ENCODE measurements around the gene ZNF207. TPM values are rescaled to one million over a fixed set of nuclear protein-coding genes. Genes with fewer than 3 reads are reported as not detected.
"Not testable (repeated sequence)": the region's sequence is repeated elsewhere in the genome, so short reads cannot be mapped to it uniquely, and the experiment has no call there.

Gene ZNF207
- total and polyA plus RNA-seq, 2 experiments from 2014 or later = 171 to 240 TPM

DNA sequence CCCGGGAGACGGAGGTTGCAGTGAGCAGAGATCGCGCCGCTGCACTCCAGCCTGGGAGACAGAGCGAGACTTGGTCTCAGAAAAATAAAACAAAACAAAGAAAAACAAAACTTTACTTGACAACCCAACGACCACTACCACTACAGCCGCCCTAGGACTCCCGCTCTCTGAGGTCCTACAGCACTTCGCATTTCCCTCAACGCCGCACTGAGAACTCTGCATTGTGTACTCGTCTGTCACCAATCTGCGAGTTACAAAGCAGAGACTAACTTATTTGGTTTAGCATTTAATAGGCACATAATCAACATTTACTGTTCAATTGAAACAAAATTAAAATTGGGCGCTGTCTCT lies 479 bp upstream of the ZNF207 start:
- Histone ChIP-seq H2AFZ (peak overlapping the region; percentile 4; the same call in 1 of the 2 replicates), H3K9me2 (ENCODE audit: insufficient read depth) (no peaks in the 10 kb centered on the region), H3K27ac (ENCODE audit: low read depth) (peak overlapping the region; percentile 97), H3K4me2 (peak overlapping the region; percentile 84), H3K79me2 (replicated peaks; ENCODE audit: insufficient read depth) (peaks cover 45% of the 10 kb centered on the region), H3K27me3 (ENCODE audit: insufficient read depth) (no peaks in the 10 kb centered on the region), H3F3A (replicated peaks; ENCODE audit: low read depth) (peaks cover 7% of the 10 kb centered on the region; the same call in 1 of the 2 replicates), H3K4me1 (ENCODE audit: insufficient read depth) (peaks cover 11% of the 10 kb centered on the region), H3K4me3 (peak overlapping the region; percentile 89), H4K20me1 (replicated peaks; ENCODE audit: insufficient read depth) (peaks cover 33% of the 10 kb centered on the region), H3K36me3 (ENCODE audit: insufficient read depth) (peaks cover 23% of the 10 kb centered on the region; the same call in 1 of the 2 replicates)
- H3K27me3 Mint-ChIP-seq (ENCODE audit: insufficient read depth, low read depth, poor library complexity) = peaks cover 10% of the 10 kb centered on the region
- no peaks in the 10 kb centered on the region for H3K9me3 Mint-ChIP-seq
- H3K4me3 Mint-ChIP-seq = peak overlapping the region; percentile 99
- peaks cover 12% of the 10 kb centered on the region for H3K4me1 Mint-ChIP-seq
- DNase-seq (ENCODE audit: low spot score) (peak; percentile 27), ATAC-seq (peak; percentile 26)
- peak overlapping the region; percentile 100 for H3K27ac Mint-ChIP-seq
- no peak for TF ChIP-seq ZNF331 (CRISPR knock-in tag; IDR thresholded peaks at IDR 0.05; ENCODE audit: low read depth)
- TF ChIP-seq, protein P1, sequence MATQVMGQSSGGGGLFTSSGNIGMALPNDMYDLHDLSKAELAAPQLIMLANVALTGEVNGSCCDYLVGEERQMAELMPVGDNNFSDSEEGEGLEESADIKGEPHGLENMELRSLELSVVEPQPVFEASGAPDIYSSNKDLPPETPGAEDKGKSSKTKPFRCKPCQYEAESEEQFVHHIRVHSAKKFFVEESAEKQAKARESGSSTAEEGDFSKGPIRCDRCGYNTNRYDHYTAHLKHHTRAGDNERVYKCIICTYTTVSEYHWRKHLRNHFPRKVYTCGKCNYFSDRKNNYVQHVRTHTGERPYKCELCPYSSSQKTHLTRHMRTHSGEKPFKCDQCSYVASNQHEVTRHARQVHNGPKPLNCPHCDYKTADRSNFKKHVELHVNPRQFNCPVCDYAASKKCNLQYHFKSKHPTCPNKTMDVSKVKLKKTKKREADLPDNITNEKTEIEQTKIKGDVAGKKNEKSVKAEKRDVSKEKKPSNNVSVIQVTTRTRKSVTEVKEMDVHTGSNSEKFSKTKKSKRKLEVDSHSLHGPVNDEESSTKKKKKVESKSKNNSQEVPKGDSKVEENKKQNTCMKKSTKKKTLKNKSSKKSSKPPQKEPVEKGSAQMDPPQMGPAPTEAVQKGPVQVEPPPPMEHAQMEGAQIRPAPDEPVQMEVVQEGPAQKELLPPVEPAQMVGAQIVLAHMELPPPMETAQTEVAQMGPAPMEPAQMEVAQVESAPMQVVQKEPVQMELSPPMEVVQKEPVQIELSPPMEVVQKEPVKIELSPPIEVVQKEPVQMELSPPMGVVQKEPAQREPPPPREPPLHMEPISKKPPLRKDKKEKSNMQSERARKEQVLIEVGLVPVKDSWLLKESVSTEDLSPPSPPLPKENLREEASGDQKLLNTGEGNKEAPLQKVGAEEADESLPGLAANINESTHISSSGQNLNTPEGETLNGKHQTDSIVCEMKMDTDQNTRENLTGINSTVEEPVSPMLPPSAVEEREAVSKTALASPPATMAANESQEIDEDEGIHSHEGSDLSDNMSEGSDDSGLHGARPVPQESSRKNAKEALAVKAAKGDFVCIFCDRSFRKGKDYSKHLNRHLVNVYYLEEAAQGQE (IDR thresholded peaks at IDR 0.05; ENCODE audit: unreplicated experiment) = peak; percentile 0
- peaks cover 46% of the 10 kb centered on the region for H3K36me3 Mint-ChIP-seq (ENCODE audit: low read depth)

DNA sequence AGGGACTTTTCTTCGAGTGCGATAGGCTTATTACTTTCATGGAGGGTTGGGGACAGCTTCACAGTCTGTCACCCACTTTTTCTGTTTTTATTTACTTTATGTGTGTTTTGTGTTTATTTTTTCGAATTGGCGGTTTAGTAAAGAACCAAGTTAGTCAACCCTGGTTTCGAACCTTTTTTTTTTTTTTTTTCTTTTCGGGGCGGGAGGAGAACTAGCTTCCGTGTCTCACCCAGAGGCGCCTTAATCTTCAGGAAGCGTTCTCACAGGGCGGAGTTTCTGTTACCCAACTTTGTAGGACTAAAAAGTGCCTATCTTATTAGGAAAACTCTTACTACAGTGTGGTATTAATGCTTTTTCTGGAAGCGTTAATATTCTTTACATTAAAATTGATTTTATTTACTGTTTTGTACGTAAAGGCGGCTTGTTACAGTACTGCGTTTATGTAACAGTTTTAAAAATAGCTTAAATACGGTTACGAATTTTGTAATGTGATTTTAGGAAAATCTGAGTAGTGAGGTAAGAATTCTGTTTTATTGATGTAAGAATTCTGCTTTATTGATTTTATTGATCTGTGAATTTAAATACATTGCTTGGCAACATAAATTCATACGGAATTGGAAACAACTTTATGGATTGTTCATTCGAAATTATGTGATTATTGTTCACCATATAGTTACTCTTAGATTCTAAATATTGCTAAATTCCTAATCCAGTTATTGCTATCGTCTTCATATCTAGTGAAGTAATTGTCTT lies 885 bp downstream of the ZNF207 start:
- Histone ChIP-seq H3K4me3 (peak overlapping the region; percentile 89), H4K20me1 (replicated peaks; ENCODE audit: insufficient read depth) (peaks cover 45% of the 10 kb centered on the region), H3K4me2 (peak overlapping the region; percentile 81), H3K36me3 (ENCODE audit: insufficient read depth) (peaks cover 31% of the 10 kb centered on the region; the same call in 1 of the 2 replicates), H2AFZ (no peak overlapping the region), H3K27me3 (ENCODE audit: insufficient read depth) (no peaks in the 10 kb centered on the region), H3K27ac (ENCODE audit: low read depth) (peak overlapping the region; percentile 97), H3F3A (replicated peaks; ENCODE audit: low read depth) (peaks cover 18% of the 10 kb centered on the region; the same call in 1 of the 2 replicates), H3K4me1 (ENCODE audit: insufficient read depth) (peaks cover 15% of the 10 kb centered on the region), H3K9me2 (ENCODE audit: insufficient read depth) (no peaks in the 10 kb centered on the region), H3K79me2 (replicated peaks; ENCODE audit: insufficient read depth) (peaks cover 58% of the 10 kb centered on the region)
- Mint-ChIP-seq H3K9me3 (no peaks in the 10 kb centered on the region), H3K36me3 (ENCODE audit: low read depth) (peaks cover 60% of the 10 kb centered on the region), H3K27me3 (ENCODE audit: insufficient read depth, low read depth, poor library complexity) (peaks cover 13% of the 10 kb centered on the region), H3K4me3 (peak overlapping the region; percentile 99), H3K27ac (peak overlapping the region; percentile 100), H3K4me1 (peaks cover 22% of the 10 kb centered on the region)
- ATAC-seq (peak; percentile 7; the same call in 1 of the 3 replicates), DNase-seq (ENCODE audit: low spot score) (peak; percentile 49)
- TF ChIP-seq ZNF114 (CRISPR knock-in tag; IDR thresholded peaks at IDR 0.05) = no peak
- TF ChIP-seq, protein P2, sequence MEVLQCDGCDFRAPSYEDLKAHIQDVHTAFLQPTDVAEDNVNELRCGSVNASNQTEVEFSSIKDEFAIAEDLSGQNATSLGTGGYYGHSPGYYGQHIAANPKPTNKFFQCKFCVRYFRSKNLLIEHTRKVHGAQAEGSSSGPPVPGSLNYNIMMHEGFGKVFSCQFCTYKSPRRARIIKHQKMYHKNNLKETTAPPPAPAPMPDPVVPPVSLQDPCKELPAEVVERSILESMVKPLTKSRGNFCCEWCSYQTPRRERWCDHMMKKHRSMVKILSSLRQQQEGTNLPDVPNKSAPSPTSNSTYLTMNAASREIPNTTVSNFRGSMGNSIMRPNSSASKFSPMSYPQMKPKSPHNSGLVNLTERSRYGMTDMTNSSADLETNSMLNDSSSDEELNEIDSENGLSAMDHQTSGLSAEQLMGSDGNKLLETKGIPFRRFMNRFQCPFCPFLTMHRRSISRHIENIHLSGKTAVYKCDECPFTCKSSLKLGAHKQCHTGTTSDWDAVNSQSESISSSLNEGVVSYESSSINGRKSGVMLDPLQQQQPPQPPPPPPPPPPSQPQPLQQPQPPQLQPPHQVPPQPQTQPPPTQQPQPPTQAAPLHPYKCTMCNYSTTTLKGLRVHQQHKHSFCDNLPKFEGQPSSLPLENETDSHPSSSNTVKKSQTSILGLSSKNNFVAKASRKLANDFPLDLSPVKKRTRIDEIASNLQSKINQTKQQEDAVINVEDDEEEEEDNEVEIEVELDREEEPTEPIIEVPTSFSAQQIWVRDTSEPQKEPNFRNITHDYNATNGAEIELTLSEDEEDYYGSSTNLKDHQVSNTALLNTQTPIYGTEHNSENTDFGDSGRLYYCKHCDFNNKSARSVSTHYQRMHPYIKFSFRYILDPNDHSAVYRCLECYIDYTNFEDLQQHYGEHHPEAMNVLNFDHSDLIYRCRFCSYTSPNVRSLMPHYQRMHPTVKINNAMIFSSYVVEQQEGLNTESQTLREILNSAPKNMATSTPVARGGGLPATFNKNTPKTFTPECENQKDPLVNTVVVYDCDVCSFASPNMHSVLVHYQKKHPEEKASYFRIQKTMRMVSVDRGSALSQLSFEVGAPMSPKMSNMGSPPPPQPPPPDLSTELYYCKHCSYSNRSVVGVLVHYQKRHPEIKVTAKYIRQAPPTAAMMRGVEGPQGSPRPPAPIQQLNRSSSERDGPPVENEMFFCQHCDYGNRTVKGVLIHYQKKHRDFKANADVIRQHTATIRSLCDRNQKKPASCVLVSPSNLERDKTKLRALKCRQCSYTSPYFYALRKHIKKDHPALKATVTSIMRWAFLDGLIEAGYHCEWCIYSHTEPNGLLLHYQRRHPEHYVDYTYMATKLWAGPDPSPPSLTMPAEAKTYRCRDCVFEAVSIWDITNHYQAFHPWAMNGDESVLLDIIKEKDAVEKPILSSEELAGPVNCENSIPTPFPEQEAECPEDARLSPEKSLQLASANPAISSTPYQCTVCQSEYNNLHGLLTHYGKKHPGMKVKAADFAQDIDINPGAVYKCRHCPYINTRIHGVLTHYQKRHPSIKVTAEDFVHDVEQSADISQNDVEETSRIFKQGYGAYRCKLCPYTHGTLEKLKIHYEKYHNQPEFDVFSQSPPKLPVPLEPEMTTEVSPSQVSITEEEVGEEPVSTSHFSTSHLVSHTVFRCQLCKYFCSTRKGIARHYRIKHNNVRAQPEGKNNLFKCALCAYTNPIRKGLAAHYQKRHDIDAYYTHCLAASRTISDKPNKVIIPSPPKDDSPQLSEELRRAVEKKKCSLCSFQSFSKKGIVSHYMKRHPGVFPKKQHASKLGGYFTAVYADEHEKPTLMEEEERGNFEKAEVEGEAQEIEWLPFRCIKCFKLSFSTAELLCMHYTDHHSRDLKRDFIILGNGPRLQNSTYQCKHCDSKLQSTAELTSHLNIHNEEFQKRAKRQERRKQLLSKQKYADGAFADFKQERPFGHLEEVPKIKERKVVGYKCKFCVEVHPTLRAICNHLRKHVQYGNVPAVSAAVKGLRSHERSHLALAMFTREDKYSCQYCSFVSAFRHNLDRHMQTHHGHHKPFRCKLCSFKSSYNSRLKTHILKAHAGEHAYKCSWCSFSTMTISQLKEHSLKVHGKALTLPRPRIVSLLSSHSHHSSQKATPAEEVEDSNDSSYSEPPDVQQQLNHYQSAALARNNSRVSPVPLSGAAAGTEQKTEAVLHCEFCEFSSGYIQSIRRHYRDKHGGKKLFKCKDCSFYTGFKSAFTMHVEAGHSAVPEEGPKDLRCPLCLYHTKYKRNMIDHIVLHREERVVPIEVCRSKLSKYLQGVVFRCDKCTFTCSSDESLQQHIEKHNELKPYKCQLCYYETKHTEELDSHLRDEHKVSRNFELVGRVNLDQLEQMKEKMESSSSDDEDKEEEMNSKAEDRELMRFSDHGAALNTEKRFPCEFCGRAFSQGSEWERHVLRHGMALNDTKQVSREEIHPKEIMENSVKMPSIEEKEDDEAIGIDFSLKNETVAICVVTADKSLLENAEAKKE (CRISPR knock-in tag; IDR thresholded peaks at IDR 0.05) = no peak
- TF ChIP-seq JUNB (IDR thresholded peaks at IDR 0.05; ENCODE audit: unreplicated experiment) = no peak

DNA sequence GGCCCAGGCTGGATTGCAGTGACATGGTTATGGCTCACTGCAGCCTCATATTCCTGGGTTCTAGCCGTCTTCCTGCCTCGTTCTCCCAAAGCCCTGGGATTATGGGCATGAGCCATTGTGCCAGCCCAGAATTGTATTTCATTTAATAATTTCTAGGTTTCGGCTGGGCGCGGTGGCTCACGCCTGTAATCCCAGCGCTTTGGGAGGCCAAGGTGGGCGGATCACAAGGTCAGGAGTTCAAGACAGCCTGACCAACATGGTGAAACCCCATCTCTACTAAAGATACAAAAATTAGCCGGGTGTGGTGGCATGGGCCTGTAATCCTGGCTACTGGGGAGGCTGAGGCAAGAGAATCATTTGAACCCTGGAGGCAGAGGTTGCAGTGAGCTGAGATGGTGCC lies 2.8 kb downstream of the ZNF207 start:
- Histone ChIP-seq H3K4me2 (peak overlapping the region; percentile 81), H4K20me1 (replicated peaks; ENCODE audit: insufficient read depth) (peaks cover 56% of the 10 kb centered on the region), H3F3A (replicated peaks; ENCODE audit: low read depth) (peaks cover 18% of the 10 kb centered on the region; the same call in 1 of the 2 replicates), H3K4me3 (peak overlapping the region; percentile 89), H3K79me2 (replicated peaks; ENCODE audit: insufficient read depth) (peaks cover 76% of the 10 kb centered on the region), H3K4me1 (ENCODE audit: insufficient read depth) (peaks cover 15% of the 10 kb centered on the region), H3K36me3 (ENCODE audit: insufficient read depth) (peaks cover 46% of the 10 kb centered on the region)
- not testable (repeated sequence) for H3K27ac Mint-ChIP-seq; ATAC-seq; H3K27me3 ChIP-seq (ENCODE audit: insufficient read depth); DNase-seq (ENCODE audit: low spot score); H2AFZ ChIP-seq; H3K9me2 ChIP-seq (ENCODE audit: insufficient read depth); H3K9me3 Mint-ChIP-seq; H3K27ac ChIP-seq (ENCODE audit: low read depth)
- peaks cover 70% of the 10 kb centered on the region for H3K36me3 Mint-ChIP-seq (ENCODE audit: low read depth)
- H3K4me1 Mint-ChIP-seq = peaks cover 22% of the 10 kb centered on the region
- peaks cover 13% of the 10 kb centered on the region for H3K27me3 Mint-ChIP-seq (ENCODE audit: insufficient read depth, low read depth, poor library complexity)
- H3K4me3 Mint-ChIP-seq = peak overlapping the region; percentile 99

Measured in GM23338 (cell line).